ENCODE results near the gene CAPN8. TPM values are rescaled to one million over a fixed set of nuclear protein-coding genes. Genes with fewer than 3 reads are reported as not detected.

Gene CAPN8
- total RNA-seq, 1 donor from 2014 or later, result not detected

- Mint-ChIP-seq H3K27ac (ENCODE audit: unreplicated experiment) (no peak overlapping the region), H3K27me3 (ENCODE audit: unreplicated experiment) (no peaks in the 10 kb centered on the region), H3K9me3 (ENCODE audit: unreplicated experiment) (no peaks in the 10 kb centered on the region), H3K4me3 (ENCODE audit: unreplicated experiment) (no peak overlapping the region), H3K4me1 (ENCODE audit: unreplicated experiment) (no peaks in the 10 kb centered on the region), H3K36me3 (ENCODE audit: unreplicated experiment) (no peaks in the 10 kb centered on the region)
- DNase-seq (ENCODE audit: extremely low spot score, unreplicated experiment), result no peak
- no peak for TF ChIP-seq CTCF (IDR thresholded peaks at IDR 0.05)
Observed at GRCh38 chr1:223621312-223621734, 44.2 kb downstream of the CAPN8 start.

GRCh38 chr1:223620297-223620897, 45.1 kb downstream of the CAPN8 start:
- Mint-ChIP-seq H3K4me3 (ENCODE audit: unreplicated experiment) (no peak overlapping the region), H3K9me3 (ENCODE audit: unreplicated experiment) (no peaks in the 10 kb centered on the region), H3K4me1 (ENCODE audit: unreplicated experiment) (no peaks in the 10 kb centered on the region), H3K27ac (ENCODE audit: unreplicated experiment) (no peak overlapping the region), H3K27me3 (ENCODE audit: unreplicated experiment) (no peaks in the 10 kb centered on the region), H3K36me3 (ENCODE audit: unreplicated experiment) (no peaks in the 10 kb centered on the region)
- no peak for TF ChIP-seq CTCF (IDR thresholded peaks at IDR 0.05)
- DNase-seq (ENCODE audit: extremely low spot score, unreplicated experiment), result no peak

GRCh38 chr1:223618680-223619079, 46.8 kb downstream of the CAPN8 start:
- no peak for DNase-seq (ENCODE audit: extremely low spot score, unreplicated experiment)
- TF ChIP-seq CTCF (IDR thresholded peaks at IDR 0.05), result no peak
- Mint-ChIP-seq H3K36me3 (ENCODE audit: unreplicated experiment) (no peaks in the 10 kb centered on the region), H3K9me3 (ENCODE audit: unreplicated experiment) (no peaks in the 10 kb centered on the region), H3K27ac (ENCODE audit: unreplicated experiment) (no peak overlapping the region), H3K4me1 (ENCODE audit: unreplicated experiment) (no peaks in the 10 kb centered on the region), H3K27me3 (ENCODE audit: unreplicated experiment) (no peaks in the 10 kb centered on the region), H3K4me3 (ENCODE audit: unreplicated experiment) (no peak overlapping the region)

- Mint-ChIP-seq H3K27ac (ENCODE audit: unreplicated experiment) (no peak overlapping the region), H3K4me1 (ENCODE audit: unreplicated experiment) (no peaks in the 10 kb centered on the region), H3K4me3 (ENCODE audit: unreplicated experiment) (no peak overlapping the region), H3K9me3 (ENCODE audit: unreplicated experiment) (no peaks in the 10 kb centered on the region), H3K36me3 (ENCODE audit: unreplicated experiment) (no peaks in the 10 kb centered on the region), H3K27me3 (ENCODE audit: unreplicated experiment) (no peaks in the 10 kb centered on the region)
- DNase-seq (ENCODE audit: extremely low spot score, unreplicated experiment), result no peak
- no peak for TF ChIP-seq CTCF (IDR thresholded peaks at IDR 0.05)
Observed at GRCh38 chr1:223617323-223618070, 48.0 kb downstream of the CAPN8 start.

- Mint-ChIP-seq H3K9me3 (ENCODE audit: unreplicated experiment) (no peaks in the 10 kb centered on the region), H3K36me3 (ENCODE audit: unreplicated experiment) (no peaks in the 10 kb centered on the region)
- no peak for TF ChIP-seq CTCF (IDR thresholded peaks at IDR 0.05)
Observed at GRCh38 chr1:223616586-223616985, 48.9 kb downstream of the CAPN8 start.

More at GRCh38 chr1:223616586-223616985, 48.9 kb downstream of the CAPN8 start:
- DNase-seq (ENCODE audit: extremely low spot score, unreplicated experiment), result no peak
- no peaks in the 10 kb centered on the region for H3K4me1 Mint-ChIP-seq (ENCODE audit: unreplicated experiment)
- H3K27ac Mint-ChIP-seq (ENCODE audit: unreplicated experiment), result no peak overlapping the region
- H3K27me3 Mint-ChIP-seq (ENCODE audit: unreplicated experiment), result no peaks in the 10 kb centered on the region
- no peak overlapping the region for H3K4me3 Mint-ChIP-seq (ENCODE audit: unreplicated experiment)
